VCaP (cell line): ENCODE results near the gene ZNF831.

Experiments
- H3K27ac ChIP-seq: fragments of 450-650 bp; 2 replicates; pipeline ENCODE4 v1.5.1; 2017
- CTCF ChIP-seq: fragments of 450-650 bp; conservative IDR thresholded peaks from 2 replicates; pipeline ENCODE4 v1.5.1; 2017; ENCODE audit warnings: mild to moderate bottlenecking, moderate library complexity

The ZNF831 gene

GRCh38 chr20:59163631-59164530 lies at the start of gene ZNF831:
TSS of gene ZNF831 (plus strand) at chr20:59163821. CDS start at chr20:59191020, 27,199 bp downstream.
- H3K27ac ChIP-seq, result no peak within 1 kb of the TSS

GRCh38 chr20:59117526-59117925 lies 46.1 kb upstream of the ZNF831 start:
- TF ChIP-seq CTCF, result no peak
- H3K27ac ChIP-seq, result no peak overlapping the region

More at GRCh38 chr20:59163631-59164530, at the start of gene ZNF831:
- no peak for TF ChIP-seq CTCF

GRCh38 chr20:59118855-59119254 lies 44.8 kb upstream of the ZNF831 start:
- TF ChIP-seq CTCF, result no peak
- no peak overlapping the region for H3K27ac ChIP-seq

- no peak overlapping the region for H3K27ac ChIP-seq
- TF ChIP-seq CTCF, result no peak
These were observed 43.1 kb upstream of the ZNF831 start for GRCh38 chr20:59120491-59120890.

GRCh38 chr20:59120919-59121318 lies 42.7 kb upstream of the ZNF831 start:
- no peak overlapping the region for H3K27ac ChIP-seq
- no peak for TF ChIP-seq CTCF

GRCh38 chr20:59121714-59122565 lies 41.7 kb upstream of the ZNF831 start:
- TF ChIP-seq CTCF, result no peak
- H3K27ac ChIP-seq, result no peak overlapping the region

GRCh38 chr20:59122566-59122919 lies 41.1 kb upstream of the ZNF831 start:
- H3K27ac ChIP-seq, result no peak overlapping the region
- no peak for TF ChIP-seq CTCF
